ENCODE results near the gene SLC2A11. TPM values are rescaled to one million over a fixed set of nuclear protein-coding genes. Genes with fewer than 3 reads are reported as not detected.

The SLC2A11 gene
- total and polyA plus RNA-seq, 10 of the 15 experiments (the other 5 are each of a cell fraction or from before 2014, with no cell fraction given) = 0.98 to 18.3 (median 8.6) TPM

- Histone ChIP-seq H3K9me3 (replicated peaks; ENCODE audit: control insufficient read depth, insufficient read depth, low read length) (peaks cover 10% of the 10 kb centered on the region), H3K4me2 (ENCODE audit: control insufficient read depth, insufficient read depth) (no peak overlapping the region), H3K27ac (ENCODE audit: control insufficient read depth, insufficient read depth) (no peak overlapping the region), H3K9ac (ENCODE audit: control insufficient read depth, insufficient read depth, low read length) (no peak overlapping the region), H4K20me1 (ENCODE audit: control insufficient read depth, insufficient read depth) (no peaks in the 10 kb centered on the region), H3K27me3 (replicated peaks in 1 of 2; ENCODE audit: control insufficient read depth in 2 of 2, insufficient read depth in 2 of 2, low read length in 1 of 2) (no peaks in the 10 kb centered on the region), H3K79me2 (ENCODE audit: control insufficient read depth, insufficient read depth, low read length) (no peaks in the 10 kb centered on the region; the same call in 1 of the 2 replicates), H3K4me3 (no peak overlapping the region), H2AFZ (ENCODE audit: control insufficient read depth, low read depth, low read length) (no peak overlapping the region), H3K4me1 (ENCODE audit: control insufficient read depth, insufficient read depth, low read length) (no peaks in the 10 kb centered on the region), H3K36me3 (ENCODE audit: control insufficient read depth in 2 of 2, insufficient read depth in 2 of 2, low read length in 1 of 2) (peaks cover 3 to 30% of the 10 kb centered on the region in 2 experiments)
- intact Hi-C loops (cut with micrococcal nuclease; ENCODE audit: unreplicated experiment) = no loop called here
- no TSS peak for BruUV-seq (replicated peaks)
- ChIA-PET POLR2A (interaction anchor here (1.7 kb wide), 1 partner anchor 9 kb away, joined by 4 read pairs; no protein-coding TSS in a partner anchor), CTCF (no interaction called here), RAD21 (ENCODE audit: unreplicated experiment) (no interaction called here), SMC1A (ENCODE audit: uncharacterized antibody, unreplicated experiment) (no interaction called here)
- no peak for DNase-seq (ENCODE audit: low read depth, low spot score)
- no peak for TF ChIP-seq PAX8 (IDR thresholded peaks at IDR 0.05)
- no peak for TF ChIP-seq EP300 (IDR thresholded peaks at IDR 0.05; ENCODE audit: borderline replicate concordance in 1 of 2, control insufficient read depth in 1 of 2, low read depth in 2 of 2, low read length in 2 of 2)
- no peak for TF ChIP-seq SMARCA5 (IDR thresholded peaks at IDR 0.05)
- TF ChIP-seq BACH1 (IDR thresholded peaks at IDR 0.05; ENCODE audit: borderline replicate concordance) = no peak
- TF ChIP-seq EZH2 (IDR thresholded peaks at IDR 0.05; ENCODE audit: borderline replicate concordance, control insufficient read depth, low read depth, low read length) = no peak
- no peak for TF ChIP-seq CREB1 (IDR thresholded peaks at IDR 0.05; ENCODE audit: low read depth)
- TF ChIP-seq CBFB (IDR thresholded peaks at IDR 0.05; ENCODE audit: low read depth) = no peak
- in situ Hi-C loops (cut with MboI) = no loop called here
- peak; percentile 62 for FAIRE-seq
- no peak for ATAC-seq
- 70% methylated on average over 2 of the region's 2 CpGs for WGBS (ENCODE audit: insufficient coverage, insufficient replicate concordance, low lambda C conversion rate, missing lambda C conversion rate)
Observed at GRCh38 chr22:23922921-23923320, 65.2 kb downstream of the SLC2A11 start.

- Histone ChIP-seq H3K27me3 (replicated peaks in 1 of 2; ENCODE audit: control insufficient read depth in 2 of 2, insufficient read depth in 2 of 2, low read length in 1 of 2) (no peaks in the 10 kb centered on the region), H3K27ac (ENCODE audit: control insufficient read depth, insufficient read depth) (no peak overlapping the region), H3K4me2 (ENCODE audit: control insufficient read depth, insufficient read depth) (no peak overlapping the region), H3K36me3 (ENCODE audit: control insufficient read depth in 2 of 2, insufficient read depth in 2 of 2, low read length in 1 of 2) (peaks cover 3 to 34% of the 10 kb centered on the region in 2 experiments), H3K4me3 (no peak overlapping the region), H3K9ac (ENCODE audit: control insufficient read depth, insufficient read depth, low read length) (no peak overlapping the region), H4K20me1 (ENCODE audit: control insufficient read depth, insufficient read depth) (no peaks in the 10 kb centered on the region), H3K9me3 (replicated peaks; ENCODE audit: control insufficient read depth, insufficient read depth, low read length) (peaks cover 10% of the 10 kb centered on the region), H3K4me1 (ENCODE audit: control insufficient read depth, insufficient read depth, low read length) (no peaks in the 10 kb centered on the region), H2AFZ (ENCODE audit: control insufficient read depth, low read depth, low read length) (no peak overlapping the region), H3K79me2 (ENCODE audit: control insufficient read depth, insufficient read depth, low read length) (no peaks in the 10 kb centered on the region; the same call in 1 of the 2 replicates)
- DNase-seq (ENCODE audit: low read depth, low spot score) (no peak), FAIRE-seq (no peak), ATAC-seq (no peak)
- 98% methylated on average over 5 of the region's 6 CpGs for WGBS (ENCODE audit: insufficient coverage, insufficient replicate concordance, low lambda C conversion rate, missing lambda C conversion rate)
- SMC1A ChIA-PET (ENCODE audit: uncharacterized antibody, unreplicated experiment) = no interaction called here
- BruUV-seq (replicated peaks) = no TSS peak
- no peak for TF ChIP-seq ZNF24 (IDR thresholded peaks at IDR 0.05)
- 0 out of 2 replicates have a peak, but pooled peaks have one; percentile 84 for TF ChIP-seq CBX5 (IDR thresholded peaks at IDR 0.05; ENCODE audit: low read depth)
- no peak for TF ChIP-seq SREBF1 (IDR thresholded peaks at IDR 0.05; ENCODE audit: low read length)
- TF ChIP-seq SREBF2 (IDR thresholded peaks at IDR 0.05; ENCODE audit: low read length) = no peak
- TF ChIP-seq SPI1 (IDR thresholded peaks at IDR 0.05; ENCODE audit: borderline replicate concordance, insufficient read depth, low read depth, low read length) = no peak
- CTCF ChIA-PET = no interaction called here
- in situ Hi-C loops (cut with MboI) (loop anchor here (5.0 kb wide), 1 partner anchor 47 kb away; the partner anchor contains the start of gene DDT), intact Hi-C loops (cut with micrococcal nuclease; ENCODE audit: unreplicated experiment) (loop anchor here (5.0 kb wide), 1 partner anchor 47 kb away; the partner anchor contains the start of gene DDT)
- RAD21 ChIA-PET (ENCODE audit: unreplicated experiment) = no interaction called here
- POLR2A ChIA-PET = no interaction called here
Observed at GRCh38 chr22:23925020-23925606, 67.4 kb downstream of the SLC2A11 start.

All from GM12878 (cell line).